ENCODE data around the gene HAND1.

Gene HAND1

DNA sequence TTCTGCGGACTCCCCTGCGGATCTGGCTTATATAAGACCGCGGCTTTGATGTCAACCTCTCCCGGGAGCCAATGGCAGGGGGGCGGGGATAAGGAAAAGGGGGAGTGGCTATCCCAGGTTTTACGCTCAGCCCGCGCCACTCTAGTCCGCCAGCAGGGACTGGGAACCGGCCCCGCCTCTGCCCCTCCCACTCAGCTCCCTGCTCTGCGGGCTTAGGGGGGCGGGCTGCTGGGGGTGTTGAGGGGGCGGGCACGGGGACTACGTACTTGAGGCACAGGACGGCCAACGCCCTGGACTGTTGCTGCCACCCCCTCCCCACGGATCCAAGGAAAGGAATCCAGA is at the start of gene HAND1:
TSS of gene HAND1 (minus strand) at position 4 of the 342 bp plus-strand sequence. CDS start 219 bp downstream, outside the sequence.
- Histone ChIP-seq H3K27me3 (ENCODE audit: insufficient read depth, insufficient read length) (peaks cover 94% of the 10 kb centered on the region), H3K4me1 (ENCODE audit: insufficient read depth, insufficient read length) (peaks cover 12% of the 10 kb centered on the region), H3K36me3 (ENCODE audit: insufficient read depth, insufficient read length, low read length) (peaks cover 12% of the 10 kb centered on the region), H3K4me3 (ENCODE audit: insufficient read length, low read depth) (peak within 1 kb of the TSS; percentile 58), H3K9me3 (ENCODE audit: insufficient read depth, low read length) (no peaks in the 10 kb centered on the region), H3K9ac (ENCODE audit: insufficient read length, low read depth) (peak within 1 kb of the TSS; percentile 79)
- TF ChIP-seq ZNF274 (IDR thresholded peaks at IDR 0.05; ENCODE audit: low read depth, low read length) = no peak
- no peak for TF ChIP-seq SUZ12 (IDR thresholded peaks at IDR 0.05; ENCODE audit: extremely low read depth, insufficient read depth, insufficient read length)
- no peak for TF ChIP-seq YY1 (IDR thresholded peaks at IDR 0.05; ENCODE audit: insufficient read depth, insufficient read length)
- peak; percentile 67 for DNase-seq (ENCODE audit: low read depth, low spot score)

DNA sequence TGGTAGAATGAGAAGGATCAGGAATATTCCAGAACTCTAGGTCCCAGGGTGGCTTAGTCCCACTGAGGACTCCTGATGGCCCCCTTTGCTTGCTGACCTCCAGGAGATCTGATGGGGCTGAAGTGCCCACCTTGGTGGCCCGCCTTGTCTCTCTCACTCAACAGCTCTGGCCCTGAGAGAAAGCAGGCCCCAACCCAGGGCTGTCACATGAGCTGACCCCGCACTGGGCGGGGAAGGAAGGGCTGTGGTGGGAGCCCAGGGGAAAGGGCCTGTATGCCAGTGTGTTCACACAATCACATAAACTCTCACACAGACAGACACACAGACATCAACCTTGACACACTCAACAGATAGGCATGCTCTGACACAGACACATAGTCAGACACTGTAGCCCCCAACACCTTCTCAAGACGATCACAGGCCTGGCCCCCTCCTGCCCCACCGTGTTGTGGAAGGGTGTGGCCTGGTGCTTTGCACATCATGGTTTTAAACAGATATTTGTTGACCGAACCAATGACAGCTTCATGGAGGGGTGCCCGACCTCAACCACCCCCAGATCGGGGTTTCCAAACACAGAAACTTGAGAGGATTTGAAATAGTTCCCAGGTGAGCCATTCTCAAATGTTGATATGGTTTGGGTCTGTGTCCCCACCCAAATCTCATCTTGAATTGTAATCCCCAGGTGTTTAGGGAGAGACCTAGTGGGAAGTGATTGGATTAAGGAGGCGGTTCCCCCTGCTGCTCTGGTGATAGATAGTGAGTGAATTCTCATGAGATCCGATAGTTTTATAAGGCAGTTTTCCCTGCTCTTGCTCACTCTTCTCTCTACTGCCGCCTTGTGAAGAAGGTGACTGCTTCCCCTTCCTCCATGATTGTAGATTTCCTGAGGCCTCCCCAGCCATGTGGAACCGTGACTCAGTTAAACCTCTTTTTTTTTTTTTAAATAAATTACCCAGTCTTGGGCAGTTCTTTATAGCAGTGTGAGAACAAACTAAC is 48.5 kb upstream of the HAND1 start:
- no peak for TF ChIP-seq YY1 (IDR thresholded peaks at IDR 0.05; ENCODE audit: insufficient read depth, insufficient read length)
- no peak for TF ChIP-seq ZNF274 (IDR thresholded peaks at IDR 0.05; ENCODE audit: low read depth, low read length)
- no peak for TF ChIP-seq SUZ12 (IDR thresholded peaks at IDR 0.05; ENCODE audit: extremely low read depth, insufficient read depth, insufficient read length)

GRCh38 chr5:154524859-154525258 is 46.8 kb upstream of the HAND1 start:
- Histone ChIP-seq H3K9me3 (ENCODE audit: insufficient read depth, low read length) (no peaks in the 10 kb centered on the region), H3K4me3 (ENCODE audit: insufficient read length, low read depth) (no peak overlapping the region), H3K4me1 (ENCODE audit: insufficient read depth, insufficient read length) (peaks cover 7% of the 10 kb centered on the region), H3K9ac (ENCODE audit: insufficient read length, low read depth) (no peak overlapping the region), H3K27me3 (ENCODE audit: insufficient read depth, insufficient read length) (no peaks in the 10 kb centered on the region), H3K36me3 (ENCODE audit: insufficient read depth, insufficient read length, low read length) (no peaks in the 10 kb centered on the region)
- TF ChIP-seq YY1 (IDR thresholded peaks at IDR 0.05; ENCODE audit: insufficient read depth, insufficient read length) (no peak), SUZ12 (IDR thresholded peaks at IDR 0.05; ENCODE audit: extremely low read depth, insufficient read depth, insufficient read length) (no peak), ZNF274 (IDR thresholded peaks at IDR 0.05; ENCODE audit: low read depth, low read length) (no peak)
- DNase-seq (ENCODE audit: low read depth, low spot score) = no peak

More for the DNA sequence above, 48.5 kb upstream of the HAND1 start:
- Histone ChIP-seq H3K4me3 (ENCODE audit: insufficient read length, low read depth) (no peak overlapping the region), H3K9ac (ENCODE audit: insufficient read length, low read depth) (no peak overlapping the region), H3K27me3 (ENCODE audit: insufficient read depth, insufficient read length) (no peaks in the 10 kb centered on the region), H3K4me1 (ENCODE audit: insufficient read depth, insufficient read length) (peaks cover 7% of the 10 kb centered on the region), H3K36me3 (ENCODE audit: insufficient read depth, insufficient read length, low read length) (no peaks in the 10 kb centered on the region), H3K9me3 (ENCODE audit: insufficient read depth, low read length) (no peaks in the 10 kb centered on the region)
- DNase-seq (ENCODE audit: low read depth, low spot score) = no peak

DNA sequence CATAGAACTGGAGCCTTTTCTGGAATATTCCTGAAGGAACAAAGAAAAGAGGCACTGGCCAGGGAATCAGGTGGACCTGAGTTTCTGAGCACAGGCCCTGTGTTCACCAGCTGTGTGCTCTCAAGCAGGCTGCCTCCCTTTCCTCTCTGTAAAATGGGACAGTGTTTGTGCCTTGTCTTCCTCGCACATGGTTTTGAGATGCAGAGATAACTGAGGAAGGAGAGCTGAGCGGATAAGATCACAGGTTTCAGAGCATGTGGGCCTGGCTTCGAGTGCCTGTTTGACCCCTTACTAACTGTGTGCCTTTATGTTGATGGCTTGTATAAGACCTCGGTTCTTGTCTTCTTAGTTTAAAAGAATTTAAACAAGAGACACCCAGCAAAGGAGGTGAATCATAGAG is 46.2 kb upstream of the HAND1 start:
- DNase-seq (ENCODE audit: low read depth, low spot score) = no peak
- H3K9ac ChIP-seq (ENCODE audit: insufficient read length, low read depth) = no peak overlapping the region
- no peaks in the 10 kb centered on the region for H3K36me3 ChIP-seq (ENCODE audit: insufficient read depth, insufficient read length, low read length)
- H3K4me1 ChIP-seq (ENCODE audit: insufficient read depth, insufficient read length) = peaks cover 7% of the 10 kb centered on the region
- H3K27me3 ChIP-seq (ENCODE audit: insufficient read depth, insufficient read length) = no peaks in the 10 kb centered on the region
- no peak overlapping the region for H3K4me3 ChIP-seq (ENCODE audit: insufficient read length, low read depth)
- TF ChIP-seq YY1 (IDR thresholded peaks at IDR 0.05; ENCODE audit: insufficient read depth, insufficient read length) = no peak
- no peaks in the 10 kb centered on the region for H3K9me3 ChIP-seq (ENCODE audit: insufficient read depth, low read length)

DNA sequence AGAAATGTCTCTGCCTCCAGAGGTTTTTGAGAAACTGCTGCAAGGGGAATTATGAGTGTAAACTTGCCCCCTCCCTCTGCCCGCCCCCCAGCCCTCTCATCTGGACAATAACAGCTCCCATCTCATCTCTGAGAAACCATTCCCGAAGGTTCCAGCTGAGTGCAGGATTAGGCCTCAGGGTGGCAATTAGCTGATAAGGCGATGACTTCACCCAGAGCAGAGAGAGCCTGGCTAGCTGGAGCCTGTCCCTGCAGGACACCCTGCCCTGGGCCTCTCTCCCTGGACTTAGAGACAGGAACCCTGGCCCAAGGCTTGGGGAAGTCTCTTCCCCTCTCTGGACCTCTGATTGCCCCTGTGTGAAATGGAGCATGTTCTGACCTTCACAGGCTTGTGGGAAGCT is 45.7 kb upstream of the HAND1 start:
- Histone ChIP-seq H3K9me3 (ENCODE audit: insufficient read depth, low read length) (no peaks in the 10 kb centered on the region), H3K36me3 (ENCODE audit: insufficient read depth, insufficient read length, low read length) (no peaks in the 10 kb centered on the region), H3K4me3 (ENCODE audit: insufficient read length, low read depth) (no peak overlapping the region), H3K27me3 (ENCODE audit: insufficient read depth, insufficient read length) (no peaks in the 10 kb centered on the region), H3K9ac (ENCODE audit: insufficient read length, low read depth) (no peak overlapping the region), H3K4me1 (ENCODE audit: insufficient read depth, insufficient read length) (peaks cover 9% of the 10 kb centered on the region)
- no peak for TF ChIP-seq YY1 (IDR thresholded peaks at IDR 0.05; ENCODE audit: insufficient read depth, insufficient read length)
- TF ChIP-seq SUZ12 (IDR thresholded peaks at IDR 0.05; ENCODE audit: extremely low read depth, insufficient read depth, insufficient read length) = no peak
- TF ChIP-seq ZNF274 (IDR thresholded peaks at IDR 0.05; ENCODE audit: low read depth, low read length) = no peak
- DNase-seq (ENCODE audit: low read depth, low spot score) = no peak

DNA sequence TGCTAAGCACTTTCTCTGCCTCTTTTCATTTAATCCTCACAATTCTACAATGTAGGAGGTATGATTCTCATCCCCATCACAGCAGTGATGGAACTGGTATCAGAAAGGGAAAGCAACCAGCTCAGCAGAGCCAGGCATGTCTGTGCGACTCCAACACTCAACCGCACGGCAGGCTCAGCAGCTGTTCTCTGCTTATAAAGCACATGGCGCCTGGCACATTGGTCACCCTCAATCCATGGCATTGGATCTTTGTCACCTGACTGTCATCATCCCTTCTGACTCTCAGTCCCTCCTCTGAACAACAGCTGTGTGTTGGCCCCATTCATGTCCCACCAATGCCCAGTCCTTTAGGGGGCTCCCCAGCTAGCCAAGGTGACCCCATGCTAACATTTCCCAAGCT is 45.1 kb upstream of the HAND1 start:
- Histone ChIP-seq H3K9ac (ENCODE audit: insufficient read length, low read depth) (no peak overlapping the region), H3K27me3 (ENCODE audit: insufficient read depth, insufficient read length) (no peaks in the 10 kb centered on the region), H3K4me3 (ENCODE audit: insufficient read length, low read depth) (no peak overlapping the region), H3K4me1 (ENCODE audit: insufficient read depth, insufficient read length) (peaks cover 9% of the 10 kb centered on the region), H3K36me3 (ENCODE audit: insufficient read depth, insufficient read length, low read length) (no peaks in the 10 kb centered on the region), H3K9me3 (ENCODE audit: insufficient read depth, low read length) (no peaks in the 10 kb centered on the region)
- no peak for TF ChIP-seq SUZ12 (IDR thresholded peaks at IDR 0.05; ENCODE audit: extremely low read depth, insufficient read depth, insufficient read length)
- no peak for TF ChIP-seq ZNF274 (IDR thresholded peaks at IDR 0.05; ENCODE audit: low read depth, low read length)
- TF ChIP-seq YY1 (IDR thresholded peaks at IDR 0.05; ENCODE audit: insufficient read depth, insufficient read length) = no peak
- no peak for DNase-seq (ENCODE audit: low read depth, low spot score)

DNA sequence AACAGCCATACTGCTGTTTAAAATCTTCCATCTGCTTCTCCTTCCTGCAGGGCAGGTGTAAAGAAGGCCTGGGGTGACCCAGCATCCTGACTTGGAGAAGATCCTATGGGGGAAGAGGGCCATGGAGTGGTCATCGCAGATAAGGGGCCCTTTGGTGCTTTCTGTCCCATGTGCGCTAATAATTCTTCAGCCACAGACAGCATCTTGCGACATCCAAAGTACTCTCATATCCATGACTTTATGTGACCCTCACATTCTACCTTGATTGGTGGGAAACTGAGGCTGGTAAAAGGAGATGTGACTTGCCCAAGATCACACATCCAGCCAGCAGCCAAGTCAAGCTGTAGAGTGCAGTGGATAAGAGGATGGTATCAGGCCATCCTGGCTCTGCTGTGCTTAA is 44.3 kb upstream of the HAND1 start:
- H3K9ac ChIP-seq (ENCODE audit: insufficient read length, low read depth) = peak overlapping the region; percentile 39
- H3K27me3 ChIP-seq (ENCODE audit: insufficient read depth, insufficient read length) = no peaks in the 10 kb centered on the region
- DNase-seq (ENCODE audit: low read depth, low spot score) = no peak
- no peak for TF ChIP-seq YY1 (IDR thresholded peaks at IDR 0.05; ENCODE audit: insufficient read depth, insufficient read length)
- TF ChIP-seq SUZ12 (IDR thresholded peaks at IDR 0.05; ENCODE audit: extremely low read depth, insufficient read depth, insufficient read length) = no peak
- no peak for TF ChIP-seq ZNF274 (IDR thresholded peaks at IDR 0.05; ENCODE audit: low read depth, low read length)
- H3K36me3 ChIP-seq (ENCODE audit: insufficient read depth, insufficient read length, low read length) = no peaks in the 10 kb centered on the region
- no peak overlapping the region for H3K4me3 ChIP-seq (ENCODE audit: insufficient read length, low read depth)
- H3K4me1 ChIP-seq (ENCODE audit: insufficient read depth, insufficient read length) = peaks cover 9% of the 10 kb centered on the region
- no peaks in the 10 kb centered on the region for H3K9me3 ChIP-seq (ENCODE audit: insufficient read depth, low read length)

Measured in NT2/D1 (cell line).